Measurements from ENCODE around the gene NOTCH4. TPM values are rescaled to one million over a fixed set of nuclear protein-coding genes. Genes with fewer than 3 reads are reported as not detected.

The NOTCH4 gene
- total and polyA plus RNA-seq, 9 of the 15 experiments (the other 6 are each of a cell fraction or from before 2014, with no cell fraction given): 0.24 to 4.3 (median 1.7) TPM

GRCh38 chr6:32198345-32198696 lies 25.5 kb downstream of the NOTCH4 start (continued):
- no peak for TF ChIP-seq CHD7 (IDR thresholded peaks at IDR 0.05; ENCODE audit: low read depth, low read length)

Measured in K562 (cell line).